WERI-Rb-1 (cell line): Measurements from ENCODE around the gene UBASH3A.

ENCODE experiments used
- DNase-seq: peaks from one replicate; pipeline ENCODE4 v3.0.0-alpha.2; 2020
- H3K27ac ChIP-seq: fragments of 250-450 bp; sonication (Bioruptor Pico); 2 replicates; pipeline ENCODE4 v1.5.1; 2020; ENCODE audit warnings: mild to moderate bottlenecking, moderate library complexity
- H3K27me3 ChIP-seq: fragments of 250-450 bp; sonication (Bioruptor Pico); 2 replicates; pipeline ENCODE4 v1.5.1; 2021; ENCODE audit warnings: mild to moderate bottlenecking, low read depth, moderate library complexity; ENCODE audit not compliant: insufficient read depth, severe bottlenecking
- H3K36me3 ChIP-seq: fragments of 250-450 bp; sonication (Bioruptor Pico); 2 replicates; pipeline ENCODE4 v1.5.1; 2020; ENCODE audit warnings: mild to moderate bottlenecking, moderate library complexity
- H3K4me3 ChIP-seq: 2 replicates; pipeline ENCODE4 v1.5.1; 2011; ENCODE audit warnings: low read depth, mild to moderate bottlenecking, control low read depth, low read length
- H3K9me3 ChIP-seq: fragments of 250-450 bp; sonication (Bioruptor Pico); 2 replicates; pipeline ENCODE4 v1.5.1; 2021; ENCODE audit warnings: mild to moderate bottlenecking, moderate library complexity; ENCODE audit not compliant: severe bottlenecking
- TF ChIP-seq, protein P1 (sequence below): IDR thresholded peaks from 2 replicates; pipeline ENCODE4 v1.5.1; 2011; ENCODE audit warnings: low read depth, mild to moderate bottlenecking, control low read depth, inconsistent platforms, low read length

UBASH3A gene

DNA sequence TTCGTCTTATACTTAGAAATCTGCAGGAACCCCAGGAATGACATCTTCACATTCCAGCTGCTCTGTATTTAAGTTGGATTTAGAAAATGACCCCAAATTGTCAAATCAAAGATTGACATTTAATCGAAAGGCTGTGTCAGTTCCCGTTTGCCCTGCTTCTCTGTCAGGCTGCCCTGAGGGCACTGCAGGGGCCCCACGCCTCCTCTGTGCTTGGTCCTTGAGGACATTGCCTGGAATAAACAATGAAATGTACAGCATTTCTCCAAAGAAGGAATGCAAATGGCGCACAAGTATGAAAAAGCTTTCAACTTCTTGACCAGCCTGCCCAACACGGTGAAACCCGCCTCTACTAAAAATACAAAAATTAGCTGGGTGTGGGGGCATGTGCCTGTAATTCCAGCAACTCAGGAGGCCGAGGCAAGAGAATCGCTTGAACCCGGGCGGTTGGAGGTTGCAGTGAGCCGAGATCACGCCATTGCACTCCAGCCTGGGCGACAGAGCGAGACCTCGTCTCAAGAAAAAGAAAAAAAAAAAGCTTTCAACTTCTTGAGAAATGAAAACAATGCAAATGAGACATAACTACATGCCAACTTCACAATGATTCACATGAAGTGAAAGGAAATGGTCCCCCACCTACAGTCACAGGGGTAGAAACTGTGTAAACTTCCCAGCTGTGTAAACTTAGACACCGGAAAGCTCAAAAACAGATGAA lies 10.8 kb upstream of the UBASH3A start:
- no peak overlapping the region for H3K4me3 ChIP-seq
- TF ChIP-seq, protein P1, sequence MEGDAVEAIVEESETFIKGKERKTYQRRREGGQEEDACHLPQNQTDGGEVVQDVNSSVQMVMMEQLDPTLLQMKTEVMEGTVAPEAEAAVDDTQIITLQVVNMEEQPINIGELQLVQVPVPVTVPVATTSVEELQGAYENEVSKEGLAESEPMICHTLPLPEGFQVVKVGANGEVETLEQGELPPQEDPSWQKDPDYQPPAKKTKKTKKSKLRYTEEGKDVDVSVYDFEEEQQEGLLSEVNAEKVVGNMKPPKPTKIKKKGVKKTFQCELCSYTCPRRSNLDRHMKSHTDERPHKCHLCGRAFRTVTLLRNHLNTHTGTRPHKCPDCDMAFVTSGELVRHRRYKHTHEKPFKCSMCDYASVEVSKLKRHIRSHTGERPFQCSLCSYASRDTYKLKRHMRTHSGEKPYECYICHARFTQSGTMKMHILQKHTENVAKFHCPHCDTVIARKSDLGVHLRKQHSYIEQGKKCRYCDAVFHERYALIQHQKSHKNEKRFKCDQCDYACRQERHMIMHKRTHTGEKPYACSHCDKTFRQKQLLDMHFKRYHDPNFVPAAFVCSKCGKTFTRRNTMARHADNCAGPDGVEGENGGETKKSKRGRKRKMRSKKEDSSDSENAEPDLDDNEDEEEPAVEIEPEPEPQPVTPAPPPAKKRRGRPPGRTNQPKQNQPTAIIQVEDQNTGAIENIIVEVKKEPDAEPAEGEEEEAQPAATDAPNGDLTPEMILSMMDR = no peak
- DNase-seq = no peak
- H3K27me3 ChIP-seq = no peaks in the 10 kb centered on the region
- H3K36me3 ChIP-seq = no peaks in the 10 kb centered on the region
- H3K27ac ChIP-seq = no peak overlapping the region
- H3K9me3 ChIP-seq = peaks cover 4% of the 10 kb centered on the region

- no peak overlapping the region for H3K27ac ChIP-seq
- peaks cover 4% of the 10 kb centered on the region for H3K9me3 ChIP-seq
- H3K36me3 ChIP-seq = no peaks in the 10 kb centered on the region
- H3K27me3 ChIP-seq = no peaks in the 10 kb centered on the region
- TF ChIP-seq, protein P1 = no peak
- H3K4me3 ChIP-seq = no peak overlapping the region
- no peak for DNase-seq
Measured at GRCh38 chr21:42393443-42393950, 10.2 kb upstream of the UBASH3A start.

- TF ChIP-seq, protein P1 = no peak
- H3K9me3 ChIP-seq = peaks cover 4% of the 10 kb centered on the region
- no peaks in the 10 kb centered on the region for H3K36me3 ChIP-seq
- H3K4me3 ChIP-seq = no peak overlapping the region
- no peaks in the 10 kb centered on the region for H3K27me3 ChIP-seq
- DNase-seq = no peak
- no peak overlapping the region for H3K27ac ChIP-seq
Measured at GRCh38 chr21:42395302-42395701, 8.4 kb upstream of the UBASH3A start.

- Histone ChIP-seq H3K27me3 (no peaks in the 10 kb centered on the region), H3K9me3 (peaks cover 4% of the 10 kb centered on the region), H3K36me3 (no peaks in the 10 kb centered on the region), H3K4me3 (no peak within 1 kb of the TSS), H3K27ac (no peak within 1 kb of the TSS)
- no peak for DNase-seq
- TF ChIP-seq, protein P1 = no peak
Measured at GRCh38 chr21:42395905-42396651, 7.6 kb upstream of the UBASH3A start, which contains the start of gene TMPRSS3. Gene TMPRSS3 (minus strand): TSS chr21:42396052. CDS start chr21:42395417, 635 bp downstream.

- peaks cover 8% of the 10 kb centered on the region for H3K9me3 ChIP-seq
- no peaks in the 10 kb centered on the region for H3K36me3 ChIP-seq
- no peak overlapping the region for H3K27ac ChIP-seq
- DNase-seq = no peak
- TF ChIP-seq, protein P1 = no peak
- no peak overlapping the region for H3K4me3 ChIP-seq
- no peaks in the 10 kb centered on the region for H3K27me3 ChIP-seq
Measured at GRCh38 chr21:42396799-42397745, 6.6 kb upstream of the UBASH3A start.
